ENCODE measurements around the gene SIRPB1.
"Not testable (repeated sequence)": the region's sequence is repeated elsewhere in the genome, so short reads cannot be mapped to it uniquely, and the experiment has no call there.

SIRPB1 gene

GRCh38 chr20:1588533-1589460 is 31.0 kb downstream of the SIRPB1 start:
- DNase-seq, result no peak

GRCh38 chr20:1587781-1588532 is 31.9 kb downstream of the SIRPB1 start:
- no peak for DNase-seq

GRCh38 chr20:1579488-1579887 is 40.3 kb downstream of the SIRPB1 start:
- no peak for DNase-seq

DNA sequence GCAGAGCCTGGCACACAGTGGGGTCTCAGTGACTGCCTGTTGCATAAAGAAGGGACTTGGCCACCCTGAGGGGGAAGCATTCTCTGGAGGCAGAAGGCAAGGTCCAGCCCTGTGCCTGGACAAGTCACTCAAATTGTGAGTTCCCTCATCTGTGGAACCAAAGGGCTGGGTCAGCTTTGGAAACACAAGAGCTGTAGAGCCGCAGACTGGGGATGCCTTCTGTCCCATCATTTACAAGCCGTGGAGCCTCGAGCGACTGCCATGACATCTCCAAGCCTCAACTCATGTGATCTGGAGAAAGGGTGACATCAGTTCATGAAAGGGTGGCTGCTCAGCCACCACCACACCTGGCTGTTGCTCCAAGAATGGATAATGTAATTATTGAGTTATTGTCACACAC is 41.9 kb downstream of the SIRPB1 start:
- DNase-seq, result no peak

DNA sequence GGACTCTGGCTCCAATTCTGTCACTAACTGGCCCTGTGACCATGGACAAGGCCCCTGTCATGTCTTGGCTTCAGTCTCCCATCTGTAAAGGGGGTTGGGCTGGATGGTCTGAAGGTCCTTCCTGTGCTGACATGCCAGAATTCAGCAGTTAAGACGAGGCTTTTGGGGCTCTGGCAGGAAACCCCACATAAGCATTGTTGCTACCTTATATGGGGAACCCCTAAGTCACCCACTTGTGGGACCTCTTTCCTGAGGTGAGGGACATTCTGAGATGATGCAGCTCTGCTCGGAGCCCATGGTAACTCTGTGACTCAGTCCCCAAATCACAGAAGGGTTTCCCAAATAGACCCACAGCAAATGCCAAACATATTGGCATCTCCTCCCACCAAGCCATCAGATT is 42.5 kb downstream of the SIRPB1 start:
- not testable (repeated sequence) for DNase-seq

DNA sequence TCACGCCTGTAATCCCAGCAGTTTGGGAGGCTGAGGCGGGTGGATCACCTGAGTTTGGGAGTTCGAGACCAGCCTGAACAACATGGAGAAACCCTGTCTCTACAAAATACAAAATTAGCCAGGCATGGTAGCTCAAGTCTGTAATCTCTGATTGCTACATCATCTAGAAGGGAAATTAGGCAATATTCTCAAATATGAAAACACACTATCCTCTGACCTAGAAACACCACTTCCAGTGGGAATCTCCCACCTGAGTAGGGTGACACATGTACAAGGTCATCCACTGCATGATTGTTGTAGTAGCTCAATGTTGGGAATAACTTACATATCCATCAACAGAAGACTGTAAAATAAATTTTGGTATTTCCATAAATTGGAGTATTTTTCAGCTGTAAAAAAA is 43.2 kb downstream of the SIRPB1 start:
- no peak for DNase-seq

DNA sequence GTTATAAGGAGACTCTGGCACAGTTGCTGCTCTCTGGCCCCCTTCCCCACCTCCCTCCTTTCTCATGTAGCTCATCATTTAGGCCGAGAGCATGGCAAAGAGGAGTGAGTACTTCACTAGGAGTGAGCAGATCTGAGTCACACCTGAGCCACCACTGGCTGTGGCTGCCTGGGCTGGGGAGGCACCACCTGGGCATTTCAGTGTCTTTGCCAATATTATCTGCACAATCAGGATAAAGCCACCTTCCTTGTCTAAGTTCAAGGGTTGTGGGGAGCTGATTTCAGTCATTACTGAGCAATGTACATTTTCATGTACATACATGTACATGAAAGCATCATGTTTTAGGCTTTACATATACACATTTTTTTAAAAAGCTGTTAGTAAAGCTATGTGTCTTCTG is 43.8 kb downstream of the SIRPB1 start:
- DNase-seq, result not testable (repeated sequence)

- DNase-seq, result not testable (repeated sequence)
Measured at GRCh38 chr20:1571583-1571982, 48.2 kb downstream of the SIRPB1 start.
